HG02763 (cell line): Measurements from ENCODE around the gene ATG9B.

Source experiments
- ATAC-seq: cut with Tn5 transposase; IDR thresholded peaks from one replicate; pipeline ENCODE4 v1.9.1; 2021; ENCODE audit warnings: mild to moderate bottlenecking, moderate library complexity; ENCODE audit not compliant: unreplicated experiment

ATG9B gene

DNA sequence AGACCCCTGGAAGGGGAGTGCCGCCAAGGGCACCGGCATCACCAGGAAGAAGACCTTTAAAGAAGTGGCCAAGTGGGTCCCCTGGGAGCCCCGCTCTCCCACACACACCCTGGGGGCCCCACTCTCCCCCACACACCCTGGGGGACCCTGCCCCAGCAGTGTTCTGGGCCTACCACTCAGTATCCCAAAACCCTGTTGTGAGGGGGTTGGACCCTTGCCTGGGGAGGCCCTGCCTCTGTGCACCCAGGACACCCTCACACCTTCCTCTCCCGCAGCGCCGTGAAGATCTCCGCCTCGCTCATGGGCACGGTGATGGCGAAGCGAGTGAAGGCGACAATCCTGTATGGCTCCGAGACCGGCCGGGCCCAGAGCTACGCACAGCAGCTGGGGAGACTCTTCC, 22.7 kb downstream of the ATG9B start:
- no peak for ATAC-seq

DNA sequence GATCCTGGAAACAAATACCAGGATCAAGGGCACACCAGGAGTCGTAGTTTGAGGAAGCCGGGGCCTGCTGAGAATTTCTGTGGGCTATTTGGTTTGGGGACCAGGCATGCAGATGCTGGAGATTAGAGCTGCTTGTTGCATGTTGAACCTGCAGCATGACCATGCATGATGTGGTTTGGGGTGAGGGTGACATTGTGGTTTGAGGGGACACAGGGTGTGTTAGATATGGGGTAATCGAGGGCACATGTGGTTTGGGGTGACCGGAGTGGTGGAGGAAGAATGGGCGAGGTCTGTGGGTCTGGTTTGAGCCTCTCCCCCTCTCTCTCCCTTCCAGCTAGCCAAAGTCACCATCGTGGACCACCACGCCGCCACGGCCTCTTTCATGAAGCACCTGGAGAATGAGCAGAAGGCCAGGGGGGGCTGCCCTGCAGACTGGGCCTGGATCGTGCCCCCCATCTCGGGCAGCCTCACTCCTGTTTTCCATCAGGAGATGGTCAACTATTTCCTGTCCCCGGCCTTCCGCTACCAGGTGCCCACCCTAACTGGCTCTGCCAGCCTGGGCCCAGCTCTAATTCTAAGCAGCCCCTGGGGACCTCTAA, 23.3 kb downstream of the ATG9B start:
- ATAC-seq, result no peak

DNA sequence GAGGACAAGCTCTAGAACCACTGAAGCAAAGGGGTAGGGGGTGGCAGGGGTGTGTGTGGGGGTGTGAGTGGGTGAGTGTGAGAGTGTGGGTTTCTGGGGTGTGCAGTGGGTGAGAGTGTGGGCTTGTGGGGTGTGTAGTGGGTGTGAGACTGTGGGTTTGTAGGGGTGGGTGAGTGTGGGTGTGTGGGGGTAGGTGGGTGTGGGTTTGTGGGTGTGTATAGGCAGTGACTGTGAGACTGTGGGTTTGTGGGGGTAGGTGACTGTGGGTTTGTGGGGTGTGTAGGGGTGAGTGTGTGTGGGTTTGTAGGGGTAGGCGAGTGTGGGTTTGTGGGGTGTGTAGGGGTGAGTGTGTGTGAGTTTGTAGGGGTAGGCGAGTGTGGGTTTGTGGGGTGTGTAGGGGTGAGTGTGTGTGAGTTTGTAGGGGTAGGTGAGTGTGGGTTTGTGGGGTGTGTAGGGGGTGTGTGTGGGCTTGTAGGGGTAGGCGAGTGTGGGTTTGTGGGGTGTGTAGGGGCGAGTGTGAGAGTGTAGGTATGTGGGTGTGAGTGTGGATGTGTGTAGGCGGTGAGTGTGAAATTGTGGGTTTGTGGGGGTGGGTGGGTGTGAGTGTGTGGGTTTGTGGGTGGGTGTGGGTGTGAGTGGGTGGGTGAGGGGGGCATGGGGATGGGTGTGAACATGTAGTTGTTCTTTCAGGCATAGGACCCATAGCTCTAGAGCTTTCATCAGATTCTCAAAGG, 24.6 kb downstream of the ATG9B start:
- no peak for ATAC-seq

DNA sequence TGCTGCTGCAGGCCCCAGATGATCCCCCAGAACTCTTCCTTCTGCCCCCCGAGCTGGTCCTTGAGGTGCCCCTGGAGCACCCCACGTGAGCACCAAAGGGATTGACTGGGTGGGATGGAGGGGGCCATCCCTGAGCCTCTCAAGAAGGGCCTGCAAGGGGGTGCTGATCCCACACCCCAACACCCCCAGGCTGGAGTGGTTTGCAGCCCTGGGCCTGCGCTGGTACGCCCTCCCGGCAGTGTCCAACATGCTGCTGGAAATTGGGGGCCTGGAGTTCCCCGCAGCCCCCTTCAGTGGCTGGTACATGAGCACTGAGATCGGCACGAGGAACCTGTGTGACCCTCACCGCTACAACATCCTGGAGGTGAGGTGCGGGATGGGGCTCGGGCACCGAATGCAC, 25.3 kb downstream of the ATG9B start:
- ATAC-seq, result no peak

DNA sequence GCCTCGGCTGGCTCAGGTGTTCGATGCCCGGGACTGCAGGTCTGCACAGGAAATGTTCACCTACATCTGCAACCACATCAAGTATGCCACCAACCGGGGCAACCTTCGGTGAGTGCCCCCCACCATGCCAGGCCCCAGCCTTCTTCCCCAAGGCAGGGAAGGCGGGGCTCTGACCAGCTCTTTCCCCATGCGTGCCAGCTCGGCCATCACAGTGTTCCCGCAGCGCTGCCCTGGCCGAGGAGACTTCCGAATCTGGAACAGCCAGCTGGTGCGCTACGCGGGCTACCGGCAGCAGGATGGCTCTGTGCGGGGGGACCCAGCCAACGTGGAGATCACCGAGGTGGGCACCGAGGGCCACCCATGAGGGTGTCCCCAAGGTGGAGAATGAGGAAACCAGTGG, 26.0 kb downstream of the ATG9B start:
- ATAC-seq, result no peak

DNA sequence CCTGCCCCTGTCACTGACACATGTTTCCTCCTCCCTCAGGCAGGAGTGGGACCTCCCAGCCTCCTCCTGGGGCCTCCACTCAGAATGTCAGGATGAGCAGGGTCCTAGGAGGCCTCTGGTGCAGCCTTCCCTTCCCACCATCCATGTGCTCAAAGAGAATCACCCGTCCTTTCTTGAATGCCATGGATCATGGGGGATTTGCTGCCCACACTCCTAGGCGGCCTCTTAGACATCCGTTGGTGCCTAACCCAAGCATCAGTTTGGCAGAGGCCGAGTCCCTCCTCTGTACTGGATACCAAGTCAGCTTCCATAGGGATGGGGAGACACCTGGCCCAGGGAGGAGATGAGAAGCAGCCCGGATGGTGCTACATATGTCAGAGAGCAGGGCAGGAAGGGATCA, 26.5 kb downstream of the ATG9B start:
- no peak for ATAC-seq

DNA sequence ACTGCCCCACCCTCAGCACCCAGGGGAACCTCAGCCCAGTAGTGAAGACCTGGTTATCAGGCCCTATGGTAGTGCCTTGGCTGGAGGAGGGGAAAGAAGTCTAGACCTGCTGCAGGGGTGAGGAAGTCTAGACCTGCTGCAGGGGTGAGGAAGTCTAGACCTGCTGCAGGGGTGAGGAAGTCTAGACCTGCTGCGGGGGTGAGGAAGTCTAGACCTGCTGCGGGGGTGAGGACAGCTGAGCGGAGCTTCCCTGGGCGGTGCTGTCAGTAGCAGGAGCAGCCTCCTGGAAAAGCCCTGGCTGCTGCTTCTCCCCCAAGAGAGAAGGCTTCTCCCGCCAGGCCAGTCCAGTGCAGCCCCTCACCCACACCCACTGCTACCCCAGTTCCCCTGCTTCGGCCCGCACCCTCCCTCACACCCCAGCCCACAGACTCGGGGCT, 27.2 kb downstream of the ATG9B start:
- ATAC-seq, result no peak

DNA sequence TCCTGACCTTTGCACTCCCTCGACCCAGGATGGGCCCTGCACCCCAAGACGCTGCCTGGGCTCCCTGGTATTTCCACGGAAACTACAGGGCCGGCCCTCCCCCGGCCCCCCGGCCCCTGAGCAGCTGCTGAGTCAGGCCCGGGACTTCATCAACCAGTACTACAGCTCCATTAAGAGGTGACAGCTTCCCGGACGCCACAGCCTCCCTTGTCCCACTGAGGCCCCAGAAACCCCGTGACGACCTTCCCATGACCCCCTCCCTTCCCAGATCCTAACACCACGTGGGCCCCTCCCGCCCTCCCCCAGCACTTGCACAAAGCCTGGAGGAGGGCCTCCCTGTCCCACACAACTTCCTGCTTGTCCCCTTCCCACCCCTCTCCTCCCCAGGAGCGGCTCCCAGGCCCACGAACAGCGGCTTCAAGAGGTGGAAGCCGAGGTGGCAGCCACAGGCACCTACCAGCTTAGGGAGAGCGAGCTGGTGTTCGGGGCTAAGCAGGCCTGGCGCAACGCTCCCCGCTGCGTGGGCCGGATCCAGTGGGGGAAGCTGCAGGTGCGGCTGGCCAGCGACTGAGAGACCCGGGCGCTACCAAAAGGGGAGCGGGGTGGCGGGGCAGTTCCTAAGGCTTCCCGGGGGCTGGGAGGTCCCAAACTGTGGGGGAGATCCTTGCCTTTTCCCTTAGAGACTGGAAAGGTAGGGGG, 27.8 kb downstream of the ATG9B start:
- no peak for ATAC-seq

DNA sequence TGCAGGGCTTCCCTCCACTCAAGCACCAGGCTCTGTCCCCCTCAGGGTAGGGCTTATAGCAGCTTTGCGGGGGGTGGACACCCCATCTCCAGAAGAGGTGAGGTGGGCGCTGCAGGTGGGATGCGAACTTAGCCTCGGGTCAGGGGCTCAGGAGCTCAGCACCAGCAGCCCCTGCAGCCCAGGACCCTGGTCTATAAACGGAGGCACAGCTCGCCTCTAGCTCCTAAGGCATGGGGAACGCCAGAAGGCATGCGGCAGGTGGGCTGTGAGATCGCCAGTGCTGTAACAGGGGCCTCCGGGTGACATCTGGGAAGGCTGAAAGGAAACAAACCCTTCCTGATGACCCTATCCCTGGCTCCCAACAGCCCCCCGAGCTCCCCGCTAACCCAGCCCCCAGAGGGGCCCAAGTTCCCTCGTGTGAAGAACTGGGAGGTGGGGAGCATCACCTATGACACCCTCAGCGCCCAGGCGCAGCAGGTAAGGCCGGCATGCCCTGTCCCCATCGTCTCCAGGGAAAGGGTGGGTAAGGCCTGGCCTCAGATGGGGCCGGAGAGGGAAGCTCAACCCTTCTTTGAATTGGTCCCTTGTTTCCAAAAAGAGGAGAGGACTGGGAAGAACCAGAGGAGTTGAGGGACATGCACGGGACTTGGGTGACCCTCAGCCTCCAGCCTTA, 29.3 kb downstream of the ATG9B start:
- no peak for ATAC-seq

DNA sequence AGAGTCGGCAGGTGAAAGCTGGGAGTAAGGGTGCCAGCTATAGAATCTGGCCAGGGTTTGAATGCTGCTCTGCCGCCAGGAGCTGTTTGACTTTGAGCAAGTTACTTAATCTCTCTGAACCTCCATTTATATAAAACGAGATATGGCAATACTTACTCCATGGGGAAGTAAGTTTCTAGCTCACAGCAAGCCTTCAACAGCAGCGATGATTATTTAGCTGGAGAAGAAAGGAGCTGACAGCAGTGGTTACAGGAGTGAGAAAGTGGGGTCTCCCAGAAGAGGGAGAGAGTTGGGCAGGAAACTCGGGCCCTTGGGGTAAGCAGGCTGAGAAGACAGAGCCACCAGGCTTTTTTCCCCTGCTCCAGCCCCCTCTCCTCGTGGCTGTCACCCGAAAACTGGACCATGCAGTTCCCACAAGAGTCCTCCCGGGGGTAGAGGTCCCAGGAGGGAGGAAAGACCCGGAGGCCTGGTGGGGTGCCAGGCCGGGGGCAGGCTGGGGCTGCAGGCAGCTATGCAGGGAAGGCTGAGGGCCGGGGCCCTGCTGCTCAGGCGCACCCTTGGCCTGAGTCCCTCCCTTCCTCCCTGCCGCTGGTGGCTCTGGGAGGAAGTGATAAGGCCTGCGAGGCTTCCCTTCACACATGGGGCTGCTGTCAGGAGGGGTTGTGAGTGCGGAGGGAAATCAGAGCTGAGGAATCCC, 30.0 kb downstream of the ATG9B start:
- no peak for ATAC-seq

DNA sequence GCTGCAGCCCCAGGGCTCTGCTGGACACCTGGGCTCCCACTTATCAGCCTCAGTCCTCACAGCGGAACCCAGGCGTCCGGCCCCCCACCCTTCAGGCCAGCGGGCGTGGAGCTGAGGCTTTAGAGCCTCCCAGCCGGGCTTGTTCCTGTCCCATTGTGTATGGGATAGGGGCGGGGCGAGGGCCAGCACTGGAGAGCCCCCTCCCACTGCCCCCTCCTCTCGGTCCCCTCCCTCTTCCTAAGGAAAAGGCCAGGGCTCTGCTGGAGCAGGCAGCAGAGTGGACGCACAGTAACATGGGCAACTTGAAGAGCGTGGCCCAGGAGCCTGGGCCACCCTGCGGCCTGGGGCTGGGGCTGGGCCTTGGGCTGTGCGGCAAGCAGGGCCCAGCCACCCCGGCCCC, 30.8 kb downstream of the ATG9B start:
- no peak for ATAC-seq

DNA sequence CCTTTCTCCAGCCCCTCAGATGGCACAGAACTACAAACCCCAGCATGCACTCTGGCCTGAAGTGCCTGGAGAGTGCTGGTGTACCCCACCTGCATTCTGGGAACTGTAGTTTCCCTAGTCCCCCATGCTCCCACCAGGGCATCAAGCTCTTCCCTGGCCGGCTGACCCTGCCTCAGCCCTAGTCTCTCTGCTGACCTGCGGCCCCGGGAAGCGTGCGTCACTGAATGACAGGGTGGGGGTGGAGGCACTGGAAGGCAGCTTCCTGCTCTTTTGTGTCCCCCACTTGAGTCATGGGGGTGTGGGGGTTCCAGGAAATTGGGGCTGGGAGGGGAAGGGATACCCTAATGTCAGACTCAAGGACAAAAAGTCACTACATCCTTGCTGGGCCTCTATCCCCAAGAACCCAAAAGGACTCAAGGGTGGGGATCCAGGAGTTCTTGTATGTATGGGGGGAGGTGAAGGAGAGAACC, 31.4 kb downstream of the ATG9B start:
- ATAC-seq, result peak; percentile 54

DNA sequence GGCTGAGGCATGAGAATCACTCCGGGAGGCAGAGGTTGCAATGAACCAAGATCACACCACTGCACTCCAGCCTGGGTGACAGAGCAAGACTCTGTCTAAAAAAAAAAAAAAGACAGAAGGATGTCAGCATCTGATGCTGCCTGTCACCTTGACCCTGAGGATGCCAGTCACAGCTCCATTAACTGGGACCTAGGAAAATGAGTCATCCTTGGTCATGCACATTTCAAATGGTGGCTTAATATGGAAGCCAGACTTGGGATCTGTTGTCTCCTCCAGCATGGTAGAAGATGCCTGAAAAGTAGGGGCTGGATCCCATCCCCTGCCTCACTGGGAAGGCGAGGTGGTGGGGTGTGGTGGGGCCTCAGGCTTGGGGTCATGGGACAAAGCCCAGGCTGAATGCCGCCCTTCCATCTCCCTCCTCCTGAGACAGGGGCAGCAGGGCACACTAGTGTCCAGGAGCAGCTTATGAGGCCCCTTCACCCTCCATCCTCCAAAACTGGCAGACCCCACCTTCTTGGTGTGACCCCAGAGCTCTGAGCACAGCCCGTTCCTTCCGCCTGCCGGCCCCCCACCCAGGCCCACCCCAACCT, 32.1 kb downstream of the ATG9B start:
- ATAC-seq, result no peak

DNA sequence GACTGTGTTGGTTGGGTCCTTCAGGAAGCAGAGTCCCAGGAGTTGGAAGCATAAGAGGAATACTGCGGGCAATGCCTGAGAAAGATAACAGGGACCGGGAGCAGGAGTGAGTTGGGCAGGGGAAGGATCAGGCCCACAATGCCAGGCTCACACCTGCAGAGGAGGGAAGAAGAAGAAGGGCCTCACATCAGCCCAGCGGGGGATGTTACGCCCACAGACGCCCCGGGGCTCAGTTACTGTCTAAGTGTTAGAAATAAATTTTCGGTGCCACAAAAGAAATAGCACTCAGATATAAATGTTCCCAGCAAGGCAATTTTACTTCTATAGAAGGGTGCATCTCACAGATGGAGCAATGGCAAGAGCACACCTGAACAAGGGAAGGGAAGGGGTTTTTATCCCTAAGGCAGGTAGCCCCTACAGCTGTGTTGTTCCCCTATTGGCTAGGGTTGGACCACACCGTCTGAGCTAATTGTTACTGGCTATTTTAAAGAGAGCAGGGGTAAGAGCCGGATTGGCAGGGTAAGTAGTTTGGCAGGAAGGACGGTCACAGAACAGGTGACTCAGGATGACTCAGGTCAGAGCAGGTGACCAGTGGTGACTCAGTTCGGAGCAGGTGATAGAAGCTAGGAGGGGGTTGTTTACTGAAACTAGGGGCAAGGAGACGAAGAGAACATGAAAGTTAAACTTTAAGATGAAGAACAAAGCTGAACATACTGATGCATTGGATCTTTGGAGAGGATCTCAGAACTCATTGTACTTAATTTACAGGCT, 33.7 kb downstream of the ATG9B start, which contains the start of gene NOS3:
Gene NOS3, plus strand, starts transcription at position 602 of the 771 bp plus-strand sequence. CDS start 2,787 bp downstream, outside the sequence.
- no peak for ATAC-seq

DNA sequence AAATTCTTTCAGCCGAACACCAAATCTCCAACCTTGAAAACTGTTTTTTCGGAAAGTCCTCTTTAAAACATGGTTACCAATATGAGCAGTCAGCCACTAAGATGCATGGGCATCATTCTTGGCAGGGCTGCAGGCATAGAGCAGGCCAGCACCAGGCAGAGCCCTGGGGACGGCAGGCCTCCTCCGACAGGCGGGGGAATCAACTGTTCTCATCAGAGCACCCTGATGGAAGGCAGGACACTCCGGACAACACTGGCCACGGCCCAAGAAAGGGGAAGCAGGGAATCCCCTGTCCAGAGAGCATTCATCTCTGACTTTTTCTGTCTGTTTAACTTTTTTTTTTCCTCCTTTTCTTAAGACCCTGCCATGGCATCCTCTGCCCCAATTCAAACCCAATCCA, 34.8 kb downstream of the ATG9B start:
- no peak for ATAC-seq

DNA sequence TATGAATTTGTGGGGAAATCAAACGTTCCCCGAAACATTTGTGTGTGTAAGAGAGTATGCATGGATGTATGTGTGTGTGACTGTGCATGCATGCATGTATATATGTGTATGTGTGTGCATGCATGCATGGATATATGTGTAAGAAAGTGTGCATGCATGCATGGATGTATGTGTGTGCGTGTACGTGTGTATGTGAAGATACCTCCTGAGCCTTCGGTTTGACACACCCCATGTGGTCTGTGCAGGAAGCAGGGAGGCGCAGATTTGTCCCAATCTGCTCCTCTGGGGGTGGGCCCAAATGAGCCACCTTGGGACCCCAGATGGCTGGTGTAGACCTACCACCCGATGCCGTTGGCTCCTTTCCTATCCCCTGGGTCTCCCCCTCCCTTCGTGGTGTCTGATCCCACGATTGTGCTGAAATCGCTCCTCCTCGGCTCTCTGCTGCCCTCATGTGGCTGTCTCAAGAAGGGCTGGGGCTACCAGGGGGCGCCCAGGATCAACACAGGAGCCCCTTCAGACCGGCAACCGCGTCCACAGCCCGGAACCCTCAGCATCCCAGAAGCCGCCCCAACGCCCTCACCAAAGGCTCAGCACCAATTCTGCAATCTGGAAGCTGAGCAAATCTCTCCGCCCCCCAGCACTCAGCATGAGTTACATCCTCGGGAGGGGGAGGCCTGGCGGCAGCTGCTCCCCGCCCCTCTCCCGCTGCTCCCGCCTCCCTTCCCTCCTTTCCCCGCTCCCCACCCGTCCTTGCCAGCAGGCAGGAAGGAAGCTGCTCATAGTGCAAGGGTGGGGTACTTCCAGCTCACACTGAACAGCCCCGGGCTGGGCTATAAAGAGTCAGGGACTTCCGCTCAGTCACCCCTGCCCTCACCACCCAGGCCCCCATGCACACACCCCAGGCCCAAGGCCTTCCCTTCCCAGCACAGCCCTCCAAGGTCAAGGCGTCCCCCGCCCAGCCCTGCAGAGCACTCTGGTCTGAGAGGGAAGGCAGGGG, 35.8 kb downstream of the ATG9B start:
- no peak for ATAC-seq

DNA sequence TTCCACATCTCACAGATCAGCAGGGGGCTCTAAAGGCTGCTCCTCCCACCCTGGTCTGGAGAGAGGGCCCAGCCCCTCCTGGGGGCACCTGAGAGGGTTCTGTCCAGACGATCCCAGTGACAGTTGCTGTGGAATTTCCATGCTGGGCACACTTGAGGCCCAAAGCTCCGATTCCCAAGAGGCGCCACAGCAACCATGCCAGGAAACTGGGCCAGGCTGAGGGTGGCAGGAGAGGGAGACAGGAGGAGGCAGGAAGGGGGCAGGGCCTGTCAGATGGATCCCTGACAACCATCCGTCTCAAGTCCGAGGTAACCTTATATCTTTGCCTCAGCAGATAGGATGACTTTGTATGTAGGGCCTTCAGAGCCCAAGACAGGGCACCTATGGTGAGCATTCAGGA, 37.7 kb downstream of the ATG9B start:
- no peak for ATAC-seq

DNA sequence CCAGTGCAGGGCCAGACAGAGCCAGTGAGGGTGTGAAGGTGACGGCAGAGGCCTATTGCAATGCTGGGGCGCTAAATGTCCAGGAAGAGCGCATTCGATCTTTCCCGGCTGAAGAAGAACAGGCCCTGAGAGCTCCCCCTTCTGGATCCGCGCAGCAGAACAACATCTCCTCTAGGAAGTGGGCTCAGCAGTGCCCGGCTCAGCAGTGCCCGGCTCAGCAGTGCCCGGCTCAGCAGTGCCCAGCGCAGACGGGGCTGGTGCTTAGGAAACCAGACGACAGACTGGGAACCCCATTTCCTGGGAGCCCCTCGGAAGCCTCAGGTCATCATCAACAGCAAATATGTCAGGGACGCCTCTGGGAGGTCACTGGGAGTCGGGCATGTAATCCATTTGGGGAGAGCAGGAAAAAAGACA, 38.2 kb downstream of the ATG9B start:
- ATAC-seq, result no peak
